Colonic mucosa (tissue), 4 donors: Measurements from ENCODE around the gene KDM4B. TPM values are rescaled to one million over a fixed set of nuclear protein-coding genes. Genes with fewer than 3 reads are reported as not detected.
"Not testable (repeated sequence)": the region's sequence is repeated elsewhere in the genome, so short reads cannot be mapped to it uniquely, and the experiment has no call there.

ENCODE experiments used
- DNase-seq: peaks from one replicate; pipeline ENCODE4 v3.0.0-alpha.2; 2020
- H3K27ac ChIP-seq: fragments of 200-600 bp; one replicate; pipeline ENCODE4 v1.8.0; 2021
- H3K27me3 ChIP-seq: fragments of 200-600 bp; one replicate; pipeline ENCODE4 v1.8.0; 2021
- H3K36me3 ChIP-seq: fragments of 200-600 bp; one replicate; pipeline ENCODE4 v1.8.0; 2021
- H3K4me1 ChIP-seq: fragments of 200-600 bp; one replicate; pipeline ENCODE4 v1.8.0; 2021; ENCODE audit warnings: mild to moderate bottlenecking
- H3K4me3 ChIP-seq: fragments of 200-600 bp; one replicate; pipeline ENCODE4 v1.8.0; 2021
- H3K9ac ChIP-seq, 2 donors: one replicate each; pipeline ENCODE4 v1.7.0; 2013; ENCODE audit warnings: control low read depth in 2 of 2, low read depth in 2 of 2, low read length in 2 of 2
- H3K9me3 ChIP-seq: fragments of 200-600 bp; one replicate; pipeline ENCODE4 v1.8.0; 2021
- CTCF ChIP-seq: fragments of 200-600 bp; IDR thresholded peaks from one replicate; pipeline ENCODE4 v1.8.0; 2022; ENCODE audit warnings: antibody characterized with exemption, mild to moderate bottlenecking
- intact Hi-C: fragments of 100-400 bp; cut with DNase I; formaldehyde crosslinking; loops from one replicate; pipeline ENCODE4 v1.14.1; 2022
- total RNA-seq, 2 donors: library from RNA; stranded (reverse); fragmentation: NEBNext Ultra II Directional in 1 of 2; extraction: Animal tissue kit (Norgen Biotek cat#: 25700) in 1 of 2; gene quantifications; one replicate each; pipeline ENCODE4 v1.2.1, GENCODE V29; 2021
- donor health status: healthy.
- donor health status: DM: no; HTN: no; CAD: no.
- donor health status: DM: no; HTN: no; CAD: no.

The KDM4B gene
- total RNA-seq, 2 donors from 2014 or later, result 35.2 to 52.9 TPM

GRCh38 chr19:4951656-4952055 lies 17.3 kb upstream of the KDM4B start:
- H3K4me1 ChIP-seq, result no peaks in the 10 kb centered on the region
- H3K9me3 ChIP-seq, result no peaks in the 10 kb centered on the region
- no peak for DNase-seq
- H3K27ac ChIP-seq, result no peak overlapping the region
- H3K27me3 ChIP-seq, result no peaks in the 10 kb centered on the region
- H3K36me3 ChIP-seq, result no peaks in the 10 kb centered on the region
- intact Hi-C loops, result no loop called here
- no peak overlapping the region for H3K4me3 ChIP-seq
- no peak for TF ChIP-seq CTCF
- no peak overlapping the region for H3K9ac ChIP-seq

- no peak overlapping the region for H3K9ac ChIP-seq
- intact Hi-C loops, result no loop called here
- H3K36me3 ChIP-seq, result no peaks in the 10 kb centered on the region
- no peak overlapping the region for H3K4me3 ChIP-seq
- H3K4me1 ChIP-seq, result no peaks in the 10 kb centered on the region
- DNase-seq, result no peak
- no peak overlapping the region for H3K27ac ChIP-seq
- no peaks in the 10 kb centered on the region for H3K27me3 ChIP-seq
- no peak for TF ChIP-seq CTCF
- H3K9me3 ChIP-seq, result no peaks in the 10 kb centered on the region
These were observed 16.0 kb upstream of the KDM4B start for GRCh38 chr19:4952945-4953344.

GRCh38 chr19:4954320-4955149 lies 14.4 kb upstream of the KDM4B start:
- H3K27ac ChIP-seq, H3K27me3 ChIP-seq, H3K36me3 ChIP-seq, H3K4me3 ChIP-seq, DNase-seq, H3K9ac ChIP-seq, H3K9me3 ChIP-seq, H3K4me1 ChIP-seq, intact Hi-C loops: not testable (repeated sequence)

GRCh38 chr19:4955274-4955673 lies 13.6 kb upstream of the KDM4B start:
- intact Hi-C loops, result no loop called here
- no peaks in the 10 kb centered on the region for H3K36me3 ChIP-seq

GRCh38 chr19:4957981-4958380 lies 10.9 kb upstream of the KDM4B start:
- intact Hi-C loops, result no loop called here
- Histone ChIP-seq H3K9me3 (no peaks in the 10 kb centered on the region), H3K27ac (no peak overlapping the region), H3K36me3 (no peaks in the 10 kb centered on the region), H3K9ac (no peak overlapping the region), H3K4me3 (no peak overlapping the region), H3K27me3 (no peaks in the 10 kb centered on the region), H3K4me1 (no peaks in the 10 kb centered on the region)
- DNase-seq, result no peak
- TF ChIP-seq CTCF, result no peak

More at GRCh38 chr19:4955274-4955673, 13.6 kb upstream of the KDM4B start:
- Histone ChIP-seq H3K27ac (no peak overlapping the region), H3K27me3 (no peaks in the 10 kb centered on the region), H3K4me3 (no peak overlapping the region), H3K4me1 (no peaks in the 10 kb centered on the region), H3K9me3 (no peaks in the 10 kb centered on the region), H3K9ac (no peak overlapping the region)
- no peak for TF ChIP-seq CTCF
- DNase-seq, result no peak

GRCh38 chr19:4962085-4962619 lies 6.8 kb upstream of the KDM4B start:
- H3K36me3 ChIP-seq, result no peaks in the 10 kb centered on the region
- H3K27me3 ChIP-seq, result no peaks in the 10 kb centered on the region
- H3K9ac ChIP-seq, result no peak overlapping the region
- DNase-seq, result no peak
- H3K4me1 ChIP-seq, result no peaks in the 10 kb centered on the region
- TF ChIP-seq CTCF, result no peak
- intact Hi-C loops, result no loop called here
- no peak overlapping the region for H3K4me3 ChIP-seq
- H3K27ac ChIP-seq, result no peak overlapping the region
- H3K9me3 ChIP-seq, result no peaks in the 10 kb centered on the region
